Right hindlimb (tissue), 1 donor: ENCODE measurements around the gene PRCP.
A peak's percentile ranks its signal among the peaks of the same experiment; 100 is the strongest.

ENCODE experiments used
- DNase-seq: peaks from one replicate; pipeline ENCODE4 v3.0.0-alpha.2; 2018

PRCP gene

DNA sequence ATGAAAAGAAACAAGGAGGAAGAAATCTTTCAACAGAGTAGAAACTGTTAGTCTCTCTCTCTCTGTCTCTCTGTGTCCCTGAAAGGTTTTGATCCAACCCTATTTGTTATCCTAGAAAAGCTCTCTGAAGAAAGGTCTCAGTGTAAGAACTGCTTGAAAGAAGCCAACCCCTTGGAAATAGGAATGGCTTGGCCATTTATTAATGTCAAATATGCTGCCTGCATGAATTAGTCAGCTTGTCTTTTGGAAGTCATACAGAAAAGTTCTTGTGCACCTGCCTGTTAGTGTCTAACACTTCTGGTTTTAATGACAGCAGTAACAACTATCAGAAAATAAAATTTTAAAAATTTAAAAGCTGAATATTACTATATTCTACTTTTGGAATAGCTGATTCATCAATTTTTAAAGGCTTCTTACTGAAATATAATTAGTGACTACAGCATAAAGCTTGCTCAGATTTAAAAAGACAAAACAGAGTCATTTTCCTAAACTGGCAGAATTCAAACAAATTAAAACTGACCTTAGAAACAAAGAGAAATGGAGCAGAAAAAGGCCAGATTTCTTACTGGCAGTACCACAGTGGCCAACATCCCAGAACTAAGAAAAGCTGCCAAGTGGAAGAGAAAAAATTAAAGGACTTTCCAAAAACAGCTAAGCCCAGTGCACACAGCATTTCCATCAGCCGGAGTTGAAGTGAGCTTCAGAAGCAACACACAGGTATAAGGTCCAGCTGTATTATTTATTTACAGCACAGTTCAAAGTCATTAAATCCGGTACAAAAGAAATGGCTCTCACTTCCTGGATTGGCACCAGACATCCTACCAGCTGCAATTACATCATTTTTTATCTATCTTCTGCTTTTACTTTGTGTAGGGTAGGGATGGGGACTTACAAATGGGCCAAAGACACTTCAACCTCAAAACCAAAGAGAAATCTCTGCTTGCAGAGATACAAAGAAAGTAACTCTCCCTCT, 76.3 kb downstream of the PRCP start:
- peak; percentile 22 for DNase-seq

GRCh38 chr11:82818409-82819043, 81.7 kb downstream of the PRCP start:
- DNase-seq = no peak

GRCh38 chr11:82815406-82815805, 84.8 kb downstream of the PRCP start:
- no peak for DNase-seq

DNA sequence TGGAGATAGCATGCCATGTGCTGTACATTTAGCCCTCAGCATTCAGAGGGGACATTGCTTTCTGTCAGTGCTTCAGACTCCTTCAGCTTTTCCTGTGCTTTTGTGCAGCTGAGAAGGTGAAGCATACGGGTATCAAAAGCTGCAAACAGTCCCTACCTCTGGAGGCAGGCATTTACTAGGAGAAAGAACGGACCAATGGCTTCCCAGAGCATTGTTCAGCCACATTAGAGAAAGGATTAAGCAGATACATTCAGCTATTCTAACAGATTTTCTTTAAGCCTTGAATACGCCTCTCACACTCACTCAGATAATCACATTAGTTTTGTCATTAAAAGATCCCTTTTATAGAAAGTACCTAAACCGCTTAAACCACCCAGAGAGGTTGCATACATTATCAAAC, 85.9 kb downstream of the PRCP start:
- DNase-seq = no peak

- no peak for DNase-seq
These were observed 88.9 kb downstream of the PRCP start for GRCh38 chr11:82811369-82811768.

GRCh38 chr11:82810738-82811137, 89.5 kb downstream of the PRCP start:
- DNase-seq = no peak

- no peak for DNase-seq
These were observed 89.9 kb downstream of the PRCP start for GRCh38 chr11:82810326-82810725.

DNA sequence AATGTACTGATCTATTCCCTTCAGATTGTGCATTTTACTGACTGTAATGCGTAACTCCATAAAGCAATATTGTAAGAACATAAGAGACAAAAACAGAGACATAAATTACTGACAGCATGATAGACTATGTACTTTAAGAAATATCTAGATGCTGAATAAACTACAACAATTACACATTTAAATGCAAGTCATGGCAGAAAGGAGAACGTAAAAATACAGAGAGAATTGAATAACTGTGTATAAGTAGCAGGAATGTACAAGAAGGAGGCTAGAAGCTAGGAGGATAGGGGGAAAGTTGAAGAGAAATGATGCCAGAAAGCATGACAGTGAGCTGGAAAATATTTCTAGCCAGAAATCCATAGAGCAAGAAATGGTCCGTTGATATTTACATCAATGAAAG, 92.6 kb downstream of the PRCP start:
- no peak for DNase-seq

GRCh38 chr11:82802710-82803109, 97.5 kb downstream of the PRCP start:
- DNase-seq = no peak

- no peak for DNase-seq
These were observed 103.0 kb downstream of the PRCP start for GRCh38 chr11:82796998-82797961.

DNA sequence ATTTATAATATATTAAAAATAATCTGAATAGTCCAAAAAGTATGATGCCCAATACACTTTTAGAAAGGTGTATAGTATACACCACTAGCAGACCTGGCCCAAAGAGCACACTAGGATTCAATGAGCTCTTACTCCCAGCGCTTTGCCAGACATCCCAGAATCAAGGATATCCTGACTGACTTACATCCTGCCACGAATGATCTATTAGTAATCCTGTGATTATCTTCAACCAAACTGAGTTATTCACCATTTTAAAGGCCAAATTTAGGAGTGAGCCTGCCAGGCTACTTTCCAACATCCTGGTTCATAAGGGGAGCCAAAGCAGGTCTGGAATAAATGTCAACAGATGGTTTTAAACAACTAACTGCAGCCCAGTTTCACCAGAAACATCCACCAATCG, 105.7 kb downstream of the PRCP start:
- DNase-seq = no peak

- DNase-seq = no peak
These were observed 107.2 kb downstream of the PRCP start for GRCh38 chr11:82792822-82793569.

- no peak for DNase-seq
These were observed 107.9 kb downstream of the PRCP start for GRCh38 chr11:82792319-82792718.

GRCh38 chr11:82791779-82792178, 108.5 kb downstream of the PRCP start:
- no peak for DNase-seq

GRCh38 chr11:82790723-82791484, 109.3 kb downstream of the PRCP start:
- DNase-seq = peak; percentile 46

GRCh38 chr11:82787981-82788380, 112.2 kb downstream of the PRCP start:
- no peak for DNase-seq

GRCh38 chr11:82786836-82787235, 113.4 kb downstream of the PRCP start:
- no peak for DNase-seq

DNA sequence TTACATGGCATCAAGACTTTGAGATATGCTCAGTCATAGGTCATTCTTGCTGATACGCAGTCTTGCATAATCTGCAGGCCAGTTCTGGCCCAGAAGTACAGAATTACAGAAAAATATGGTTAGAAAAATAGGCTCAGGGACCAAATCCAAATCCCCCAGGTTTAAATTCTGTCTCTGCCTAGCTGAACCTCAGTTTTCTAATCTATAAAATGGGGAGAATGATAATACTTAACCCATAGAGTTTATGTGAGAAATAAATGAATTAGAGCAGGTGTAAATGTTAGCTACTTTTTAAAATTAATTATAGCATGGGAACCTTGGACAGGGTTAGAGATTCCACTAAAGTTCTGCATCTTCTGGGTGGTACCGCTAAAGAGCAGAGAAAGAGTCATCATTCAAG, 114.2 kb downstream of the PRCP start:
- no peak for DNase-seq

GRCh38 chr11:82782825-82783374, 117.3 kb downstream of the PRCP start:
- no peak for DNase-seq

DNA sequence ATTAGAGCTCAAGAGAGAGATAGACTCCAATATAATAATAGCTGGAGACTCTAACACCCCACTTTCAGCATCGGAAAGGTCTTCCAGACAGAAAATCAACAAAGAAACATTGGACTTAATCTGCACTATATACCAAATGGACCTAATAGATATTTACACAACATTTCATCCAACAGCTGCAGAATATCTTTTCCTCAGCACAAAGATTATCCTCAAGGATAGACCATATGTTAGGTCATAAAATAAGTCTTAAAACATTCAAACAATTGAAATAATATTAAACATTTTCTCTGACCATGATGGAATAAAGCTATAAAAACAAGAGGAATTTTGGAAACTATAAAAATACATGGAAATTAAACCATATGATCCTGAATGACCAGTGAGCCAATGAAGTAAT, 121.5 kb downstream of the PRCP start:
- no peak for DNase-seq

GRCh38 chr11:82776377-82776776, 123.9 kb downstream of the PRCP start:
- DNase-seq = no peak
